ENCODE measurements around the gene DEFB108B. TPM values are rescaled to one million over a fixed set of nuclear protein-coding genes. Genes with fewer than 3 reads are reported as not detected.

The DEFB108B gene
- total and polyA plus RNA-seq, 5 experiments from 2014 or later, result not detected

Other genes starting within 250 kb of the DEFB108B start
- not detected for gene DEFB131B, start 45.3 kb downstream of the DEFB108B start, total RNA-seq
- gene DEFB131B, start 45.3 kb downstream of the DEFB108B start, polyA plus RNA-seq, result not detected
- gene XNDC1N, start 95.4 kb downstream of the DEFB108B start, total RNA-seq, result 10 to 100 TPM; 24.3 to 26.5 TPM
- 1 to 10 TPM; 2.6 to 7.4 (median 6.2) TPM for gene XNDC1N, start 95.4 kb downstream of the DEFB108B start, polyA plus RNA-seq
- 10 to 100 TPM; 26.1 to 32.0 TPM for gene RNF121, start 95.8 kb downstream of the DEFB108B start, total RNA-seq
- gene RNF121, start 95.8 kb downstream of the DEFB108B start, polyA plus RNA-seq, result 1 to 10 TPM; 5.7 to 9.4 (median 7.7) TPM
- gene IL18BP, start 165.7 kb downstream of the DEFB108B start, total RNA-seq, result 10 to 100 TPM; 15.1 to 19.6 TPM
- 10 to 100 TPM in 1 of 3 donors, 1 to 10 TPM in 2; 7.4 to 15.8 (median 8.6) TPM for gene IL18BP, start 165.7 kb downstream of the DEFB108B start, polyA plus RNA-seq
- 100 to 1,000 TPM; 436 to 442 TPM for gene NUMA1, start 247.3 kb downstream of the DEFB108B start, total RNA-seq
- 100 to 1,000 TPM in 1 of 3 donors, 10 to 100 TPM in 2; 12.0 to 119 (median 30.6) TPM for gene NUMA1, start 247.3 kb downstream of the DEFB108B start, polyA plus RNA-seq
- 1 to 10 TPM; 5.0 to 6.6 TPM for gene LRRC51, start 247.7 kb downstream of the DEFB108B start, total RNA-seq
- gene LRRC51, start 247.7 kb downstream of the DEFB108B start, polyA plus RNA-seq, result 1 to 10 TPM; 1.5 to 3.1 (median 2.5) TPM